ENCODE measurements around the gene FGF14.

- no peak for TF ChIP-seq CEBPB (IDR thresholded peaks at IDR 0.05; ENCODE audit: low read depth, low read length)
- no peak for TF ChIP-seq CTCF (conservative IDR thresholded peaks at IDR 0.05; ENCODE audit: low read depth, low read length)
- TF ChIP-seq POLR2A (IDR thresholded peaks at IDR 0.05; ENCODE audit: low read depth, low read length), result no peak
- TF ChIP-seq NFE2L2 (IDR thresholded peaks at IDR 0.05; ENCODE audit: low read depth, low read length), result no peak
- TF ChIP-seq MAFK (IDR thresholded peaks at IDR 0.05; ENCODE audit: low read depth, low read length), result no peak
- TF ChIP-seq USF2 (IDR thresholded peaks at IDR 0.05; ENCODE audit: low read depth, low read length), result no peak
- no peak for TF ChIP-seq MXI1 (IDR thresholded peaks at IDR 0.05; ENCODE audit: borderline replicate concordance, low read depth, low read length)
- TF ChIP-seq CHD1 (IDR thresholded peaks at IDR 0.05; ENCODE audit: low read depth, low read length), result no peak
These were observed 79.6 kb downstream of the FGF14 start for GRCh38 chr13:102322211-102322610.

Data from IMR-90 (cell line).